ENCODE data around the gene SLC51B.
"Not testable (repeated sequence)": the region's sequence is repeated elsewhere in the genome, so short reads cannot be mapped to it uniquely, and the experiment has no call there.

The SLC51B gene

DNA sequence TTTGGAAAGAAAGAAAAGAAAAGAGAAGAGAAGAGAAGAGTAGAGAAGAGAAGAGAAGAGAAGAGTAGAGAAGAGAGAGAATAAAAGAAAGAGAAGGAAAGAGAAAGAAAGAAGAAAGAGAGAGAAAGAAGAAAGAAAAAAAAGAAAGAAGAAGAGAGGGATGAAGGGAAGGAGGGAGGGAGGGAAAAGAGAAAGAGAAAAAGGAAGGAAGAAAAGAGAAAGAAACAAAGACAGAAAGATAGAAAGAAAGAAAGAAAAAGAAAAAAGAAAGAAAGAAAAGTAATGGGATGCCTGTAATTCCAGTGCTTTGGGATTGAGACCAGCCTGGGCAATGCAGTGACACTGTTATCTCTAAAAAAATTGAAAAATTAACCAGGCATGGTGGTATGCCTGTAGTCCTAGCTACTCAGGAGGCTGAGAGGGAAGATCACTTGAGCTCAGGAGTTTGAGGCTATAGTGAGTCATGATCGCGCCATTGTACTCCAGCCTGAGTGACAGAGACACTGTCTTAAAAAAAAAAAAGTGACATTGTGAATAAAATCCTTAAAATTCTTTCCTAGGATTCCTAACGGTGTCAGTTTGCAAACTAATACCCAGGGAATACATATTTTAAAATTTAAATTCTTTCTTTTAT, 20.9 kb downstream of the SLC51B start:
- no peak for DNase-seq (ENCODE audit: low spot score)

DNA sequence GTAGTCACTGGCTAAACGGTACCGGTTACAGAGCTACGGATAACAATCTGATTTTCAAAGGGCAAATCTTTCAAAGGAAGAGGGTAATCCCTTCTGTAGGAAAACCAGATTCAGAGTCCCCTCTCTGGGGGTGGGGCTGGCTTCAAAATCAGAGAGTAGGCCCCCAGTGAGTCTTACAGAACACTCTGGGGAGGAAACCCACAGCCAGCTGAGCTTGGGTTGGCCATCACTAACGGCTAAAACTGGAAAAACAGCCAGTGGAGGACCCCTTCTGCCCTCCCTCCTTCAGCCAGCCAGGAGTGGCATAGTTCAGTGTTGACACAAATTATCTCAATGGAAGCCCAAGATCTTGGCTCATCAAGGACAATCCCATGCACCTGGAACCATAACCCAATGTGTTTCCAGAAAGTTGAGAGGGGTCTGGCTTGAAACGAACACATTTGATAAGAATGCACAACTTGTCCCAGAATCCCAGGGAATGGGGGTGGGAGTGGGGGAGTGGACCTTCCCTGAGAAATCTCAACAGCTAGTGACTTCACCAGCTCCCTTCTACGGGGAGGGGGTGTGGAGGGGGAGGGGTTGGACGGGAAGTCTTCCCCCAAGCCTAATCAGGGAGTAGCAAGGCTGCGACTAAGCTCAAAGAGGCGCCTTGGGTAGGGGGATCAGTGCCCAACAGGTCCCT, 21.6 kb downstream of the SLC51B start:
- DNase-seq (ENCODE audit: low spot score): no peak

DNA sequence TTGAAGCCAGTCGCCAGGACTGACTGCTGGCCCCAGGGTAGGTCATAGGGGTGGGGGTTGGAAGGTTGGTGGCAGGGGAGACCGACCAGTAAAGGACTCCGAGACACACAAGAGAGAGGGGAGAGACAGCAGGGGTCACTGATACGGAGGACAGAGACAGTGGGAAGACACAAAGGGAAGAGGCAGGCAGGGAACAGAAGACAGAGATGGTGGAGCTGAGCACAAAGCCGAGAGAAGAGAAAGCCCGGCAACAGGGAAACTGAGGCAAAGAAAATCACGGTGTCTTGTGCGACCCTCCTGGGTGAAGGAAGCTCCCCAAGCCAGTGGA, 22.1 kb downstream of the SLC51B start:
- no peak for DNase-seq (ENCODE audit: low spot score)

DNA sequence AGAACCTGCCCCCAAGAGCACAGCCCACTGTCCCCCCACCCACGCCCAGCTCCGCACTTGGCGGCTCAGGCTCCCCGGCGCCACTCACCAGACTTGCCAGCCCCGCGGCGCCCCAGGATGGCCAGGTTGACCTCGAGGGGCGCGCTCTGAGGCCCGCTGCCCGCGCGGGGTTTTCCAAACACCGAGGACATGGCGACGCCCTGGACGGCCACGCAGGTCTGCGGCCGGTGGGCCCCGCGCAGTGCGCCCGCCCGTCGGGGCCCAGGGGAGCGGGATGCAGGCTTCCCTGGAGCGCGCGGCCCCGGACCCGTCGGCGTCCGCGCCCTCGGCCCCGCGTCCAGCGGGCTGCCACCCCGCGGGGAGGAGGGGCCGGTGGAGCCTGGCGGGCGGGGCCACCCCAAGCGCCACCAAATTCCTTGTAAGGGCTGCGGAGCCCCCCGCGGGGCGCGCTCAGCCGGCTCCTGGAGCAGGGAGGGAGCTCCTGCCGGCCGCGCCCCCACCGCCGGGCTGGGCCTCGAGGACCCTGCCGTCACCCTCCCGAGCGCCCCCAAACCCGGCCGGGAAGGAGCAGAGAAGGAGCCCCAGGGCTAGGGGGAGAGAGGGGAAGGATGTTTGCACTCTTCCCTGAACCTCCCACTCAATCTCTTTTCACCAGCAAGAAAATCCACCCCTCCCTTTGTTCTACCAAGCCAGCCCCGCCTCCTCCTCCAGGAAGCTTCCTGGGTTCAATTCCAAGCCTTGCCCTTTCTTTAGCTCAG, 22.6 kb downstream of the SLC51B start, which contains the start of gene RASL12:
RASL12 (minus strand) TSS at position 347 of the 758 bp plus-strand sequence; CDS start at position 191, 156 bp downstream.
- no peak for DNase-seq (ENCODE audit: low spot score)

DNA sequence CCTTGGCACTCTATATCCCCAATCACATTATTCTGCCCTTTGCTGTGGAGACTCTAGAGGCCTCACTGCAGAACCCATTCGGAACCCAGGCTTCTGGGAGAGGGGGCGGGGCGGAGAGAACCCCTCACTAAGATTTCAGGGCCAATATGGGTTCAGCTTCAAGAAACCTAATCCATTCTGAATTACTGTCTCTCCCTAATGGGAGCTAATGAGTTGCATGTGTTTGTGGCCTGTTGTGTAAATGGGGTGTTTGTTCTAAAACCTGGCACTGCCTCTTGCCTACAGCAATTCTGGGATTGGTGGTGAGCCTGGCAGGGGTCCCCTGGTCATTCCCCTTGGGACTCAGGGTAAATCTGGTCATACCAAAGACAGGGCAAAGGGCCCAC, 23.2 kb downstream of the SLC51B start:
- DNase-seq (ENCODE audit: low spot score): no peak

DNA sequence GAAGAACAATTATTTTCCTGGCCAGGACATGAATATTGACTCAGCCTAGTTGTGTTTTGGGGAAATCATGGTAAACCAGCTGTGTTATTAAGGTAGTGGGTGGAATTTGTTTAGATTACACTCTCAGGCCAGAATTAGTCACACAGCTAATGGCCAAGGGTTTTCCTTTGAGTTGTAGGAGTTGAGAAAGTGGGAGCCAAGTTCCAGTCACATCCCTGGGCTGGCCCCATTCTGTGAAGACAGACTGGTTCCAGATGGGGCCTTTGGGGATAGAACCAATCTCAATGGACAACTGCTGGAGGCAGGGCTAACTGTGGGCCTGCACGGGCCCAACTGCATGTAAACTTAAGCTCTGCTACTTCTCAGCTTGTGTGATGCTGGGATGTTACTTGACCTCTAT, 24.0 kb downstream of the SLC51B start:
- no peak for DNase-seq (ENCODE audit: low spot score)

DNA sequence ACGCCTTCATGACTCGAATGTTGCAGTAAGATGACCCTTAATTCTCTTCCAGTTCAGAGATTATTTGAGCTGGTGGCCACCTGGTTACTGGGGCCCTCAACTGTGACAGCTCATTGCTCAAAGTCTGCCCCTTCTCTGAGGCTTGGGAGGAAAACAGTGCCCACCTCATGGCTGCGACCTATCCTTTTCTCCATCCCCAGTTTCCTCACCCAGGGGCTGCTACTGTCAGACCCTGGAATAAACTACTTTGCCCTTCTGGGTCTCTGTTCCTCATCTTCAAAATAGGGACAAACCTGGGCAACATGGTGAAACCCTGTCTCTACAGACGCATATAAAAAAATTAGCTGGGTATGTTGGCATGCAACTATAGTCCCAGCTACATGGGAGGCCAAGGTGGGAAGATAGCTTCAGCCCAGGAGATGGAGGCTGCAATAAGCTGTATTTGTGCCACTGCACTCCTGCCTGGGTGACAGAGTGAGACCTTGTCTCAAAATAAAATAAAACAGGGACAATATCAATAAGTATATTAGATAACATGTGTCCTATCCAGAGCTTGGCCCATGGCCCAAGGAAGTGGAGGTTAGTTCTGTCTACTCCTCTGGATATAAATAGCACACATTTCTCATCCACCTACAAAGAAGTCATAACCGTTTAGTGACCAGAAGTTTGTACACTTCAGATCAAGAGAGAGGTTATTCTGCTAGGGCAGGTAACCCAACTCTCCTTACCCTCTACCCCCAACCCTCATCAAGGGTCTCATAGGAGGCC, 24.8 kb downstream of the SLC51B start:
- DNase-seq (ENCODE audit: low spot score): no peak

DNA sequence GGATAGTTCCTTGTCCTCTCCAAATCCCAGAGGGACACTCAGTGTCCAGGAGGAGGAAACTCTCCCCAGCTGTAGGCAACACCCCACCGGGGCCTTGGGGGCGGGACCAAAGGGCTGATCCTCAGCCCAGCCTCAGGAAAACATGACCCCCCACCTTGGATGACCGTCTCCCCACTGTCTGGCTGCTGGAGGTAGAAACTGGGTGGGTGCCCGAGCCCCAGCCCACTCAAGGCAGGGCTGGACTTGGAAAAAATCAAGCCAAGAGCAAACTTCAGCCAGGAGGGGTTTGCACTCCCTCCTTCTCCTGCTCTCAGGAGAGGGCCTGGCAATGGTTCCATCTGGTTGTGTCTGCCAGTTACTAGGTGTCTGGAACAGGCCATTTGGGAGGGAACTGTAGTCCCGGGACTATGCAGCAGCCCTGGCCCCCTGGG, 26.2 kb downstream of the SLC51B start:
- no peak for DNase-seq (ENCODE audit: low spot score)

DNA sequence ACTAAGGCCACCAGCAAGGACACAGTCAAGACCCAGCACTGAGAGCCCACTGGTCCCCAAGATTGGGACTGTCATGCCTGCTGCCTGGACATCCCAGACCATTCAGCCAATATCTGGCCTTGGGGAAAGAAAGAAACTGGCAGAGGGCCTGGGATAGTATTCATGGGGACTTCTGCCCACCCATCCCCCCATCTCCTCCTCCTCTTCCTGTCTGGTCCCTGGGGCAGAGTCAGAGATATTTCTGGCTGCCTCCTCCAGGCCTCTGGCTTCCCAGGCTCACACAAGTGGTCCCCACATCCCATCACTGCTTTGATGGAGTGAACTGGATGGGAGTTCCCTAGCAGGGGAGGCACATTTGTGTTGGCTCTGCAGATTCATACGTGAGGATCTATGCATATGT, 26.8 kb downstream of the SLC51B start:
- DNase-seq (ENCODE audit: low spot score): no peak

DNA sequence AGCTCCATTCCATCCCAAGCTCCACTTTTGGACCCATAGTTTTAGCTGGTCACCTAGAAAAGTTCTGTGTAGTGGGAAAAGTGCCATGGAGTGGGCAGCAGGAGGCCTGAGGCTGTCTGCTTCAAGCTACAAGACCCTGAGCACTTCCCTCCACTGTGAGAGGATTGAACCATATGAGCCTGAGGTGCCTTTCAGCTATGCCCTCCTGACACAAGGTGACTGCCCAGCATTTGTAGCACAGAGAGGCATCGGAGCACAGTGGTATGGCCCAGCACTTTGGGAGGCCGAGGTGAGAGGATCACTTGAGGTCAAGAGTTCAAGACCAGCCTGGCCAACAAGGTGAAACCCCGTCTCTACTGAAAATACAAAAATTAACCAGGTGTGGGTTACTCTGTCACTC, 27.4 kb downstream of the SLC51B start:
- no peak for DNase-seq (ENCODE audit: low spot score)

DNA sequence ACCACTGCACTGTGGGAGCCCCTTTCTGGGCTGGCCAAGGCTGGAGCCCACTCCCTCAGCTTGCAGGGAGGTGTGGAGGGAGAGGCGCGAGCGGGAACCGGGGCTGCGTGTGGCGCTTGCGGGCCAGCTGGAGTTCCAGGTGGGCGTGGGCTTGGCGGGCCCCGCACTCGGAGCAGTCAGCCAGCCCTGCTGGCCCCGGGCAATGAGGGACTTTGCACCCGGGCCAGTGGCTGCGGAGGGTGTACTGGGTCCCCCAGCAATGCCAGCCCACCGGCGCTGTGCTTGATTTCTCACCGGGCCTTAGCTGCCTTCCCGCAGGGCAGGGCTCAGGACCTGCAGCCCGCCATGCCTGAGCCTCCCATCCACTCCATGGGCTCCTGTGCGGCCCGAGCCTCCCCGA, 29.8 kb downstream of the SLC51B start:
- DNase-seq (ENCODE audit: low spot score): not testable (repeated sequence)

DNA sequence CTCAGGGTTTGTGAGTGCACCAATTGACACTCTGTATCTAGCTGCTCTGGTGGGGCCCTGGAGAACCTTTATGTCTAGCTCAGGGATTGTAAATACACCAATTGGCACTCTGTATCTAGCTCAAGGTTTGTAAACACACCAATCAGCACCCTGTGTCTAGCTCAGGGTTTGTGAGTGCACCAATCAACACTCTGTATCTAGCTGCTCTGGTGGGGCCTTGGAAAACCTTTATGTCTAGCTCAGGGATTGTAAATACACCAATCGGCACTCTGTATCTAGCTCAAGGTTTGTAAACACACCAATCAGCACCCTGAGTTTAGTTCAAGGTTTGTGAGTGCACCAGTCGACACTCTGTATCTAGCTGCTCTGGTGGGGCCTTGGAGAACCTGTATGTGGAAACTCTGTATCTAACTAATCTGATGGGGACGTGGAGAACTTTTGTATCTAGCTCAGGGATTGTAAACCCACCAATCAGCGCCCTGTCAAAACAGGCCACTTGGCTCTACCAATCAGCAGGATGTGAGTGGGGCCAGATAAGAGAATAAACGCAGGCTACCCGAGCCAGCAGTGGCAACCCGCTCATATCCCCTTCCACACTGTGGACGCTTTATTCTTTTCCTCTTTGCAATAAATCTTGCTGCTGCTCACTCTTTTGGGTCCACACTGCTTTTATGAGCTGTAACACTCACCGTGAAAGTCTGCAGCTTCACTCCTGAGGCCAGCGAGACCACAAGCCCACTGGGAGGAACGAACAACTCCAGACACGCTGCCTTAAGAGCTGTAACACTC, 30.6 kb downstream of the SLC51B start:
- DNase-seq (ENCODE audit: low spot score): not testable (repeated sequence)

DNA sequence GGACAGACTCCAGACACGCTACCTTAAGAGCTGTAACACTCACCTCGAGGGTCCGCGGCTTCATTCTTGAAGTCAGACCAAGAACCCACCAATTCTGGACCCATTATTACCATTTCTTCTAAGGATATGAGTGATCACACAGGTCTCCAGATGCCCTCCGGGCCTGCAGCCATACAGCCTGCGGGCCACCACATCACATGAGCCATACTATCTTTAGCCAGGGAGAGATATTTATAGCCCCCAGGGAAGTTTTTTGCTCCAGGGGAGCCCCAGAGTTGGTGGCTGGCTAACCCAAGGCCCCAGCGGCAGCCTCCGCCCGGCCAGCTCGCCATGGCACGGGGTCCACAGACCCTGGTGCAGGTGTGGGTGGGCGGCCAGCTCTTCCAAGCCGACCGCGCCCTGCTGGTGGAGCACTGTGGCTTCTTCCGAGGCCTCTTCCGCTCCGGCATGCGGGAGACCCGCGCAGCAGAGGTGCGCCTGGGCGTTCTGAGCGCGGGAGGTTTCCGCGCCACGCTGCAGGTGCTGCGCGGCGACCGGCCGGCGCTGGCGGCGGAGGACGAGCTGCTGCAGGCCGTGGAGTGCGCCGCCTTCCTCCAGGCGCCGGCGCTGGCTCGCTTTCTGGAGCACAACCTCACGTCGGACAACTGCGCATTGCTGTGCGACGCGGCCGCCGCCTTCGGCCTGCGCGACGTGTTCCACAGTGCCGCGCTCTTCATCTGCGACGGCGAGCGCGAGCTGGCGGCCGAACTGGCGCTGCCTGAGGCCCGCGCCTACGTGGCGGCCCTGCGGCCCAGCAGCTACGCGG, 31.5 kb downstream of the SLC51B start, which contains the start of gene KBTBD13:
KBTBD13 (plus strand) TSS at position 261 of the 805 bp plus-strand sequence; CDS start at position 331, 70 bp downstream.
- no peak for DNase-seq (ENCODE audit: low spot score)

DNA sequence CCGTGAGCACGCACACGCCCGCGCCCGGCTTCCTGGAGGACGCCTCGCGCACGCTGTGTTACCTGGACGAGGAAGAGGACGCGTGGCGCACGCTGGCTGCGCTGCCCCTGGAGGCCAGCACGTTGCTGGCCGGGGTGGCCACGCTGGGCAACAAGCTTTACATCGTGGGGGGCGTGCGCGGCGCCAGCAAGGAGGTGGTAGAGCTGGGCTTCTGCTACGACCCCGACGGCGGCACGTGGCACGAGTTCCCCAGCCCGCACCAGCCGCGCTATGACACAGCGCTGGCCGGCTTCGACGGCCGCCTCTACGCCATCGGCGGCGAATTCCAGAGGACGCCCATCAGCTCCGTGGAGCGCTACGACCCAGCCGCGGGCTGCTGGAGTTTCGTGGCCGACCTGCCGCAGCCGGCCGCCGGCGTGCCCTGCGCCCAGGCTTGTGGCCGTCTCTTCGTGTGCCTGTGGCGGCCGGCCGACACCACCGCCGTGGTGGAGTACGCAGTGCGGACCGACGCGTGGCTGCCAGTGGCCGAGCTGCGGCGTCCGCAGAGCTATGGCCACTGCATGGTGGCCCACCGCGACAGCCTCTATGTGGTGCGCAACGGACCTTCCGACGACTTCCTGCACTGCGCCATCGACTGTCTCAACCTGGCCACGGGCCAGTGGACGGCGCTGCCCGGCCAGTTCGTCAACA, 32.2 kb downstream of the SLC51B start:
- DNase-seq (ENCODE audit: low spot score): no peak

DNA sequence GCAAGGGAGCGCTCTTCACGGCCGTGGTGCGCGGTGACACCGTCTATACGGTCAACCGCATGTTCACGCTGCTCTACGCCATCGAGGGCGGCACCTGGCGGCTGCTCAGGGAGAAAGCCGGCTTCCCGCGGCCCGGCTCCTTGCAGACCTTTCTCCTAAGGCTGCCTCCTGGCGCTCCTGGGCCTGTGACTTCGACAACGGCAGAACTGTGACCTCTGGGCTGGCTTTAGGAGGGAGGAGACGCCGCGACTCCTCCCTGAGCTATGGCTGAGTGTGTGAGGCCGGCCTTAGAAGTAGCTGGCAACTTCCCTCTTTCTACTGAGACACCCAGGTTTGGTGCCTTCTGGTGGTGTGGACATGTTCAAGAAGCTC, 32.8 kb downstream of the SLC51B start:
- no peak for DNase-seq (ENCODE audit: low spot score)

DNA sequence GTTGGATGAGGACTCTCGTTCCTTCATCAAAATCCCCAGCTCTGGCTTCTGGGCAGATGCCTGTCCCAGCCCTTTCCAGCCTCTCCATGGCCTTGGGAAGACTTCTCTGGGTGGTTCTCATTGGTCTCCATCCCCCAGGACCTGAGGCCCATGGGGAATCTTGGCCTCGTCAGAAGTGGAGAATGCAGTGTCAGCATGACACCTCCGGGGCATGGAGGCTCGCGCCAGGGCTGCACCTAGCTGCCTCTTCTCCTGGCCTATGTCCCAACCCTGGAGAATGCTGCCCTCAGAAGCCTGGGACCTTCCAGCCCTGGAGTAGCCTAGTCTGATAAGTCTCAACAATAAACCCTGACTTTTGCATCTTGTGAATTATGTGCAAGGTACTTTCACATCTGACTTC, 34.4 kb downstream of the SLC51B start:
- no peak for DNase-seq (ENCODE audit: low spot score)

DNA sequence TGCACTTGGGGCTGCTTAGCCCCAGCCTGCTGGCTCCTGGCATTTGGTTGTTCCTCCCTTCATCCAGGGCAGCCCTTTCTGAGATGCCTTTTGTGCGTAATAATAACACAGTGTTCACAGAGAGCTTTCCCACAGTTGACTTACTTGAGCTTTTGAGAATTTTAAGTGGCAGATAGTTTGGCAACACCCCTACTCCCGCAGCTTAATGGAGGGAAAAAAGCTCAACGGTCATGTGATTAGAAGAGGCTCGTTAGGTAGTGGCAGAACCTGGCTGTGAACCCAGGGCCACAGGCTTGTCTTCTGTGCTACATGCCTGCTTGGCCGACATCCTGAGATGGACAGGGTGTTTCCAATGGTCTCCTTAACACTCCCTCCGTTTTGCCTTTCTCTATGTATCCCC, 36.1 kb downstream of the SLC51B start:
- DNase-seq (ENCODE audit: low spot score): no peak

DNA sequence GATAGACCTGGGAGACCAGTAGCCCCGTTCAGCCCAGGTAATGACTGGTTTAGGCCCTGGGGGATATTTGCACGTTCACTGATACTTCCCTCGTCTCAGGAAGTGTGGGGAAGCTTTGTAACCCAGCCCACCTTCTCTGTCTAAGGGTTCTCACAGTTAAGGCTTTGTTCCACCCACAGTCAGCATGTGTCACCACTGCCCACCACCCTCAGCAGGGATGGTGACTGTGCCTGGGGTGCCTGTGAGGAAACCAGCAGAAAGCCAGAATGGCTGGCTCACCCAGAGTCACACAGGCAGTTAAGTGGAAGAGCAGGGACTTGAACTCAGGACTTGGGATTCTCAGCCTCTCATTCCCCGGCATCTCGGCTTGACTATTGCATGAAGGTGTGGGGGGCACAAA, 36.6 kb downstream of the SLC51B start:
- no peak for DNase-seq (ENCODE audit: low spot score)

DNA sequence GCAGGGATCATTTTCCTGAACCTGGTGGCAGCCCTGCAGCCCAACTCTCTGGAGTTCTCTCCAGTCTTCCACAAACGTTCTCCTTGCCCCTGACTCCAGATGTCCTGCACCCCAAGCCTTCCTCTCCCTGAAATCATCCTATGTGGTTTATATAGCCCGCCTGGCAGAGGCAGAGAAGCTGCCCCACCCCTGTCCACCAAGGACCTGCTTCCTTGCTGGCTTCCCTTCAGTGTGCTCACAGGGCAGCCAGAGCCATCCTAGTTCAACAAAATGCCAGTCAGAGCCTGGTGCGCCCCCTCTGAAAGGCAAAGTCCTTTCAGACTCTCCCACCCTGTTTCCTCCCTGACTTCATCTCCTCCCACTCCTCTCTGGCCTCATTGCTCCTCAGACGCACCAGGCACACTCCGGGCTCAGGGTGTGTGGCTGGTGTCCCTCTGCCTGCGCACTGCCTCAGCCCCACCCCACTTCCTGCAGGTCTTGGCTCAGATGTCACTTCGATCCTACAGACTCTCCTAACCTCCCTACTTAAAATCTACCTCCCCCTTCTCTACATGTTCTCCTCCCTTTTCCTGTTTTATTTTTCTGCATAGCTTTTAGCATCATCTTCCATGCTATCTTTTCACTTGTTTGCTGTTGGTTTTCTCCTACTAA, 37.2 kb downstream of the SLC51B start:
- DNase-seq (ENCODE audit: low spot score): no peak

DNA sequence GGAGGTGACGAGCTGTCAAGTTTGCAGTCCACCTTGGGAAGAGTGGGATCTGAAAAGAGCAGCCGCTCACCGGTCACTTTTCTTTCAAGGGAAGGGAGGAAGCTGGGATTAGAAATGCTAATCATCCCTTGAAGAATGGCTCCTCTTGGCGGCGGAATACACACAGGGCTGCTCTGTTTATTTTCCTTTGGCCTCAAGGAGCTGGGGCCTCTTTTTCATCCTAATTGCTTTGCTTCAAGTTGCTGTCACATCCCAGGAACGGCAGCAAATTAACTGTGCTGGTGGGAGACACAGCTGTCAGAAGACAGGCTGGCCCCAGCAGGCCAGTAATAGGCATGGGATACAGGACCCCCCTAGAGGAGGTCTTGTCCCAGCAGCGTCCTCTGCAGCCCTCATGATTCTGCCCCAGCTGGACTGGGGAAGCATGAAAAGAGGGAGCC, 38.1 kb downstream of the SLC51B start:
- no peak for DNase-seq (ENCODE audit: low spot score)
